Parathyroid adenoma (tissue), 2 donors: ENCODE measurements around the gene PRR3.
"Not testable (repeated sequence)": the region's sequence is repeated elsewhere in the genome, so short reads cannot be mapped to it uniquely, and the experiment has no call there.

Experiments
- H2AFZ ChIP-seq: fragments of 300-600 bp; sonication (generic); one replicate; pipeline ENCODE4 v1.7.0; 2017; ENCODE audit warnings: antibody characterized with exemption, mild to moderate bottlenecking
- H3K27ac ChIP-seq: fragments of 300-600 bp; sonication (generic); one replicate; pipeline ENCODE4 v1.7.0; 2017
- H3K27me3 ChIP-seq: fragments of 300-600 bp; sonication (generic); one replicate; pipeline ENCODE4 v1.7.0; 2017; ENCODE audit warnings: low read length; ENCODE audit not compliant: control insufficient read depth, insufficient read depth
- H3K36me3 ChIP-seq: fragments of 300-600 bp; sonication (generic); one replicate; pipeline ENCODE4 v1.7.0; 2017; ENCODE audit warnings: low read length; ENCODE audit not compliant: control insufficient read depth, insufficient read depth
- H3K4me1 ChIP-seq: fragments of 300-600 bp; sonication (generic); one replicate; pipeline ENCODE4 v1.7.0; 2017; ENCODE audit warnings: control low read depth
- H3K4me2 ChIP-seq: fragments of 300-600 bp; sonication (generic); one replicate; pipeline ENCODE4 v1.7.0; 2017; ENCODE audit warnings: low read length
- H3K4me3 ChIP-seq: fragments of 300-600 bp; sonication (generic); one replicate; pipeline ENCODE4 v1.7.0; 2017; ENCODE audit warnings: low read depth, low read length
- H3K79me2 ChIP-seq: fragments of 300-600 bp; sonication (generic); one replicate; pipeline ENCODE4 v1.7.0; 2017; ENCODE audit warnings: control low read depth
- H3K9ac ChIP-seq: fragments of 300-600 bp; sonication (generic); one replicate; pipeline ENCODE4 v1.7.0; 2017; ENCODE audit warnings: mild to moderate bottlenecking
- H3K9me3 ChIP-seq: fragments of 300-600 bp; sonication (generic); one replicate; pipeline ENCODE4 v1.7.0; 2017; ENCODE audit warnings: low read length; ENCODE audit not compliant: control insufficient read depth
- TF ChIP-seq, protein P1 (sequence below): fragments of 300-600 bp; sonication (generic); IDR thresholded peaks from one replicate; pipeline ENCODE4 v1.7.0; 2017; ENCODE audit warnings: antibody characterized with exemption, mild to moderate bottlenecking
- donor health status: primary hyperparathyroidism.

The PRR3 gene

DNA sequence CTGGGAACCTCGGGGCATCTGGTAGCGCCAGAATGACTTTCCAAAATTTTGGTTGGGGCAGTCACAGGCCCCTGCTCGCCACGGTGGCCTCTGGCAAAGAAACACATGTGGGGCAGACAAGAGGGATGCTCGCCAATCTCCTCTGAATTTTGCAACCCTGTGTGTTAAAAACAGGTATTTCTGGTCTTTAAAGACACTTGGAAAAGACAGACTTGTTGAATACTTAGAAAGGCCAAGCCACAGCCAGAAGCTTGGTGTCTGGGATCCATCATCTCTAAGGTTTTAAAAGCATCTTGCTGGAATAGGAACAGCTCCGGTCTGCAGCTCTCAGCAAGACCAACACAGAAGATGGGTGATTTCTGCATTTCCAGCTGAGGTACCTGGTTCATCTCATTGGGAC, 36.6 kb upstream of the PRR3 start:
- Histone ChIP-seq H3K9me3 (no peaks in the 10 kb centered on the region), H3K27ac (no peak overlapping the region), H3K36me3 (no peaks in the 10 kb centered on the region), H3K4me3 (no peak overlapping the region), H3K9ac (no peak overlapping the region), H3K4me1 (no peaks in the 10 kb centered on the region), H3K27me3 (no peaks in the 10 kb centered on the region), H2AFZ (no peak overlapping the region), H3K79me2 (no peaks in the 10 kb centered on the region), H3K4me2 (no peak overlapping the region)
- TF ChIP-seq, protein P1, sequence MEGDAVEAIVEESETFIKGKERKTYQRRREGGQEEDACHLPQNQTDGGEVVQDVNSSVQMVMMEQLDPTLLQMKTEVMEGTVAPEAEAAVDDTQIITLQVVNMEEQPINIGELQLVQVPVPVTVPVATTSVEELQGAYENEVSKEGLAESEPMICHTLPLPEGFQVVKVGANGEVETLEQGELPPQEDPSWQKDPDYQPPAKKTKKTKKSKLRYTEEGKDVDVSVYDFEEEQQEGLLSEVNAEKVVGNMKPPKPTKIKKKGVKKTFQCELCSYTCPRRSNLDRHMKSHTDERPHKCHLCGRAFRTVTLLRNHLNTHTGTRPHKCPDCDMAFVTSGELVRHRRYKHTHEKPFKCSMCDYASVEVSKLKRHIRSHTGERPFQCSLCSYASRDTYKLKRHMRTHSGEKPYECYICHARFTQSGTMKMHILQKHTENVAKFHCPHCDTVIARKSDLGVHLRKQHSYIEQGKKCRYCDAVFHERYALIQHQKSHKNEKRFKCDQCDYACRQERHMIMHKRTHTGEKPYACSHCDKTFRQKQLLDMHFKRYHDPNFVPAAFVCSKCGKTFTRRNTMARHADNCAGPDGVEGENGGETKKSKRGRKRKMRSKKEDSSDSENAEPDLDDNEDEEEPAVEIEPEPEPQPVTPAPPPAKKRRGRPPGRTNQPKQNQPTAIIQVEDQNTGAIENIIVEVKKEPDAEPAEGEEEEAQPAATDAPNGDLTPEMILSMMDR = no peak

DNA sequence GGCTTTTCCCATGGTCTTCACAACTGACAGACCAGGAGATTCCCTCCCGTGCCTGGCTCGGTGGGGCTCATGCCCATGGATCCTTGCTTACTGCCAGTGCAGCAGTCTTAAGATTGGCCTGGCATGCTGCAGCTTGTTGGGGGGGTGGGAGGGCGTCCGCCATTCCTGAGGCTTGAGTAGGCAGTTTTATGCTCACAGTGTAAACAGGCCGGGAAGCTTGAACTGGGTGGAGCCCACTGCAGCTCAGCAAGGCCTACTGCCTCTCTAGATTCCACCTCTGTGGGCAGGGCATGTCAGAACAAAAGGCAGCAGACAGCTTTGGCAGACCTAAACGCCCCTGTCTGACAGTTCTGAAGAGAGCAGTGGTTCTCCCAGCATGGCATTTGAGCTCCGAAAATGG, 36.0 kb upstream of the PRR3 start:
- H2AFZ ChIP-seq, H3K27me3 ChIP-seq, H3K79me2 ChIP-seq, H3K4me3 ChIP-seq, H3K27ac ChIP-seq, H3K4me2 ChIP-seq, H3K4me1 ChIP-seq, H3K36me3 ChIP-seq, H3K9ac ChIP-seq, H3K9me3 ChIP-seq: not testable (repeated sequence)

DNA sequence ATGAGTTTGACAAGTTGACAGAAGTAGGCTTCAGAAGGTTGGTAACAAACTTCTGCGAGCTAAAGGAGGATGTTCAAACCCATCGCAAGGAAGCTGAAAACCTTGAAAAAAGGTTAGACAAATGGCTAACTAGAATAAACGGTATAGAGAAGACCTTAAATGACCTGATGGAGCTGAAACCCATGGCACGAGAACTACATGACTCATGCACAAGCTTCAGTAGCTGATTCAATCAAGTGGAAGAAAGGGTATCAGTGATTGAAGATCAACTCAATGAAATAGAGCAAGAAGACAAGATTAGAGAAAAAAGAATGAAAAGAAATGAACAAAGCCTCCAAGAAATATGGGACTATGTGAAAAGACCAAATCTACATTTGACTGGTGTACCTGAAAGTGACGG, 35.1 kb upstream of the PRR3 start:
- not testable (repeated sequence) for H3K9ac ChIP-seq, H3K4me3 ChIP-seq, H3K9me3 ChIP-seq, H3K27ac ChIP-seq, H2AFZ ChIP-seq, H3K4me2 ChIP-seq, H3K4me1 ChIP-seq, H3K27me3 ChIP-seq, H3K79me2 ChIP-seq, H3K36me3 ChIP-seq

DNA sequence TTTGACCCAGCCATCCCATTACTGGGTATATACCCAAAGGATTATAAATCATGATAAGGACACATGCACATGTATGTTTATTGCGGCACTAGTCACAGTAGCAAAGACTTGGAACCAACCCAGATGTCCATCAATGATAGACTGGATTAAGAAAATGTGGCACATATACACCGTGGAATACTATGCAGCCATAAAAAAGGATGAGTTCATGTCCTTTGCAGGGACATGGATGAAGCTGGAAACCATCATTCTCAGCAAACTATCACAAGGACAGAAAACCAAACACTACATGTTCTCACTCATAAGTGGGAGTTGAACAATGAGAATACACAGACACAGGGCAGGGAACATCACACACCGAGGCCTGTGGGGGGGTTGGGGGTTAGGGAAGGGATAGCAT, 30.7 kb upstream of the PRR3 start:
- not testable (repeated sequence) for H3K9me3 ChIP-seq, H3K36me3 ChIP-seq, H3K9ac ChIP-seq, H2AFZ ChIP-seq, H3K4me1 ChIP-seq, H3K27ac ChIP-seq, H3K4me2 ChIP-seq, H3K4me3 ChIP-seq, H3K27me3 ChIP-seq, H3K79me2 ChIP-seq

DNA sequence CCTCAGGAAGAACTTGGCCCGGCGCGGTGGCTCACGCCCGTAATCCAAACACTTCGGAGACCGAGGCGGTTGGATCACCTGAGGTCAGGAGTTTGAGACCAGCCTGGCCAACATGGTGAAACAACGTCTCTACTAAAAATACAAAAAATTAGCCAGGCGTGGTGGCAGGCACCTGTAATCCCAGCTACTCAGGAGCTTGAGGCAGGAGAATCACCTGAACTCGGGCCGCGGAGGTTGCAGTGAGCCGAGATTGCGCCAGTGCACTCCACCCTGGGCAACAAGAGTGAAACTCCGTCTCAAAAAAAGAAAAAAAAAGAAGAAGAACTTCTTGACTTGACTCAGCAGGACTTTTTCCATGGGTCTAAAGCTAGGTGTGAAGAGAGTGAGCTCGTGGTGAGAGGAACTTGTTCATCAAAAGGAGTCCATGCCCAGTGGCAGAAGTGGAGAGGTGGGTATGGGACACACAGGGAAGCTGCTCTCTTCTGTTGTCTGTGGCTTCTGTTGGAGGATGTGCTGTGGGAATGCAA, 27.7 kb upstream of the PRR3 start:
- H3K4me2 ChIP-seq, H3K36me3 ChIP-seq, H3K27ac ChIP-seq: not testable (repeated sequence)

DNA sequence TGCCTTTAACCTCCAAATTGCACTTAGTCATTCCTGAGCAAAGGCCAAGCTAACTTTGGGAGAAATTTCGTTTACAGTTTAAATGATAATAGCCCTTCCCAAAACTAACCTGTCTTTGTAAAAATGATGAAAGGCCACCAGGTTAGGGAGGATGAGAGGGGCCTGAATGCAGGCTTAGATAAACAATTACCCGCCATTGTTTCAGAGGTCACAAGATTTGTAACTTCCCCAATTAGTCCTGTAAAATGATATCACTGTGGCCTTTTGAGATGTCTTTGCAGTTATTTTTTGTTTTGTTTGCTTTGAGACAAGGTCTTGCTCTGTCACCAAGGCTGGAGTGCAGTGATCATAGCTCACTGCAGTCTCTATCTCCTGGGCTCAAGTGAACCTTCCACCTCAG, 27.1 kb upstream of the PRR3 start:
- H3K4me3 ChIP-seq = no peak overlapping the region
- H3K4me2 ChIP-seq = no peak overlapping the region
- H3K9me3 ChIP-seq = no peaks in the 10 kb centered on the region
- TF ChIP-seq, protein P1 = no peak
- H3K4me1 ChIP-seq = no peaks in the 10 kb centered on the region
- no peaks in the 10 kb centered on the region for H3K79me2 ChIP-seq
- no peak overlapping the region for H2AFZ ChIP-seq
- no peak overlapping the region for H3K27ac ChIP-seq
- no peaks in the 10 kb centered on the region for H3K36me3 ChIP-seq
- no peaks in the 10 kb centered on the region for H3K27me3 ChIP-seq
- no peak overlapping the region for H3K9ac ChIP-seq

More for the DNA sequence above, 27.7 kb upstream of the PRR3 start:
- H3K9me3 ChIP-seq, H3K27me3 ChIP-seq, H2AFZ ChIP-seq, H3K4me3 ChIP-seq, H3K9ac ChIP-seq, H3K4me1 ChIP-seq, H3K79me2 ChIP-seq: not testable (repeated sequence)
